Forelimb muscle (tissue), 1 donor: Measurements from ENCODE around the gene PPP1R9A. TPM values are rescaled to one million over a fixed set of nuclear protein-coding genes. Genes with fewer than 3 reads are reported as not detected.

Experiments used
- DNase-seq: peaks from one replicate; pipeline ENCODE4 v3.0.0-alpha.2; 2013; ENCODE audit warnings: low read depth
- polyA plus RNA-seq: library from polyadenylated mRNA; unstranded; fragments of 120-200 nt; gene quantifications from one replicate; pipeline ENCODE4 v1.2.1, GENCODE V29; 2013; ENCODE audit not compliant: insufficient read length

Gene PPP1R9A
- polyA plus RNA-seq, 1 donor = 27.1 TPM

- DNase-seq = no peak
Observed at GRCh38 chr7:95263785-95264362, 356.5 kb downstream of the PPP1R9A start.

GRCh38 chr7:95264363-95264891 is 357.0 kb downstream of the PPP1R9A start:
- DNase-seq = no peak

GRCh38 chr7:95265634-95266033 is 358.2 kb downstream of the PPP1R9A start:
- DNase-seq = no peak

GRCh38 chr7:95267754-95268153 is 360.4 kb downstream of the PPP1R9A start:
- no peak for DNase-seq

GRCh38 chr7:95269640-95270039 is 362.2 kb downstream of the PPP1R9A start:
- DNase-seq = no peak

GRCh38 chr7:95276114-95276513 is 368.7 kb downstream of the PPP1R9A start:
- DNase-seq = no peak

- DNase-seq = no peak
Observed at GRCh38 chr7:95279417-95279816, 372.0 kb downstream of the PPP1R9A start.

GRCh38 chr7:95286096-95286495 is 378.7 kb downstream of the PPP1R9A start:
- DNase-seq = no peak

- DNase-seq = no peak
Observed at GRCh38 chr7:95290166-95290830, 382.9 kb downstream of the PPP1R9A start.

- no peak for DNase-seq
Observed at GRCh38 chr7:95295397-95295796, 388.0 kb downstream of the PPP1R9A start.

- no peak for DNase-seq
Observed at GRCh38 chr7:95296456-95296855, 389.1 kb downstream of the PPP1R9A start.

GRCh38 chr7:95297041-95297440 is 389.6 kb downstream of the PPP1R9A start:
- DNase-seq = no peak

- DNase-seq = no peak
Observed at GRCh38 chr7:95298091-95298490, 390.7 kb downstream of the PPP1R9A start.

- no peak for DNase-seq
Observed at GRCh38 chr7:95303013-95303905, 395.9 kb downstream of the PPP1R9A start.

- DNase-seq = no peak
Observed at GRCh38 chr7:95304990-95305389, 397.6 kb downstream of the PPP1R9A start.

- no peak for DNase-seq
Observed at GRCh38 chr7:95309951-95310350, 402.6 kb downstream of the PPP1R9A start.

GRCh38 chr7:95311389-95311788 is 404.0 kb downstream of the PPP1R9A start:
- no peak for DNase-seq

- DNase-seq = no peak
Observed at GRCh38 chr7:95312561-95312960, 405.2 kb downstream of the PPP1R9A start.

- DNase-seq = no peak
Observed at GRCh38 chr7:95316588-95316987, 409.2 kb downstream of the PPP1R9A start.

GRCh38 chr7:95317546-95317945 is 410.2 kb downstream of the PPP1R9A start:
- no peak for DNase-seq

- no peak for DNase-seq
Observed at GRCh38 chr7:95317966-95318365, 410.6 kb downstream of the PPP1R9A start.

- DNase-seq = no peak
Observed at GRCh38 chr7:95318501-95319100, 411.2 kb downstream of the PPP1R9A start.
